ENCODE results near the gene BRWD1.
"Not testable (repeated sequence)": the region's sequence is repeated elsewhere in the genome, so short reads cannot be mapped to it uniquely, and the experiment has no call there.

BRWD1 gene

GRCh38 chr21:39164523-39164922 lies 148.9 kb downstream of the BRWD1 start:
- no peak for DNase-seq

GRCh38 chr21:39161064-39161463 lies 152.4 kb downstream of the BRWD1 start:
- no peak for DNase-seq

GRCh38 chr21:39159342-39160063 lies 153.9 kb downstream of the BRWD1 start:
- peak; percentile 31 for DNase-seq

GRCh38 chr21:39157241-39157640 lies 156.2 kb downstream of the BRWD1 start:
- DNase-seq: not testable (repeated sequence)

GRCh38 chr21:39156024-39156423 lies 157.4 kb downstream of the BRWD1 start:
- no peak for DNase-seq

- DNase-seq: no peak
Observed at GRCh38 chr21:39155578-39155977, 157.9 kb downstream of the BRWD1 start.

GRCh38 chr21:39153842-39154241 lies 159.6 kb downstream of the BRWD1 start:
- DNase-seq: no peak

GRCh38 chr21:39153373-39153772 lies 160.1 kb downstream of the BRWD1 start:
- DNase-seq: no peak

- DNase-seq: no peak
Observed at GRCh38 chr21:39152271-39152670, 161.2 kb downstream of the BRWD1 start.

GRCh38 chr21:39150877-39151276 lies 162.6 kb downstream of the BRWD1 start:
- DNase-seq: no peak

- no peak for DNase-seq
Observed at GRCh38 chr21:39150316-39150715, 163.1 kb downstream of the BRWD1 start.

GRCh38 chr21:39149882-39150281 lies 163.6 kb downstream of the BRWD1 start:
- DNase-seq: no peak

- DNase-seq: peak; percentile 14
Observed at GRCh38 chr21:39148975-39149374, 164.5 kb downstream of the BRWD1 start.

- no peak for DNase-seq
Observed at GRCh38 chr21:39144191-39144590, 169.2 kb downstream of the BRWD1 start.

GRCh38 chr21:39142972-39143371 lies 170.5 kb downstream of the BRWD1 start:
- DNase-seq: no peak

- peak; percentile 82 for DNase-seq
Observed at GRCh38 chr21:39141502-39141901, 171.9 kb downstream of the BRWD1 start.

- DNase-seq: no peak
Observed at GRCh38 chr21:39137248-39138178, 175.9 kb downstream of the BRWD1 start.

GRCh38 chr21:39136711-39137110 lies 176.7 kb downstream of the BRWD1 start:
- no peak for DNase-seq

GRCh38 chr21:39136138-39136537 lies 177.3 kb downstream of the BRWD1 start:
- not testable (repeated sequence) for DNase-seq

- no peak for DNase-seq
Observed at GRCh38 chr21:39134288-39134810, 179.1 kb downstream of the BRWD1 start.

All from DMS 273 treated with DMSO at 0.1 percent for 48 hours (cell line).